Endothelial cell (in vitro differentiated cells): ENCODE data around the gene ZFX. TPM values are rescaled to one million over a fixed set of nuclear protein-coding genes. Genes with fewer than 3 reads are reported as not detected.

Experiments used
- DNase-seq: peaks from one replicate; pipeline ENCODE4 v3.0.0; 2021; ENCODE audit warnings: low spot score
- H3K27ac Mint-ChIP-seq: one replicate; pipeline ENCODE4 v1.8.0; 2021; ENCODE audit warnings: mixed read lengths, inconsistent platforms; ENCODE audit not compliant: unreplicated experiment
- H3K27me3 Mint-ChIP-seq: one replicate; pipeline ENCODE4 v1.8.0; 2021; ENCODE audit warnings: mild to moderate bottlenecking, moderate library complexity, mixed read lengths, inconsistent platforms; ENCODE audit not compliant: unreplicated experiment
- H3K36me3 Mint-ChIP-seq: one replicate; pipeline ENCODE4 v1.8.0; 2021; ENCODE audit warnings: mild to moderate bottlenecking, low read depth, mixed read lengths, inconsistent platforms; ENCODE audit not compliant: unreplicated experiment
- H3K4me1 Mint-ChIP-seq: one replicate; pipeline ENCODE4 v1.8.0; 2021; ENCODE audit warnings: mild to moderate bottlenecking, mixed read lengths, inconsistent platforms; ENCODE audit not compliant: unreplicated experiment
- H3K4me3 Mint-ChIP-seq: one replicate; pipeline ENCODE4 v1.8.0; 2021; ENCODE audit warnings: mild to moderate bottlenecking, mixed read lengths, inconsistent platforms; ENCODE audit not compliant: unreplicated experiment
- H3K9me3 Mint-ChIP-seq: one replicate; pipeline ENCODE4 v1.8.0; 2021; ENCODE audit warnings: mixed read lengths, inconsistent platforms; ENCODE audit not compliant: unreplicated experiment
- total RNA-seq: library from RNA; stranded (reverse); fragmentation: NEBNext Ultra II Directional; extraction: Animal tissue kit (Norgen Biotek cat#: 25700); gene quantifications from one replicate; pipeline ENCODE4 v1.2.1, GENCODE V29; 2021; ENCODE audit not compliant: unreplicated experiment
- TF ChIP-seq, protein P1 (sequence below): fragments of 200-600 bp; sonication (generic); IDR thresholded peaks from one replicate; pipeline ENCODE4 v1.5.0; 2021; ENCODE audit warnings: antibody characterized with exemption; ENCODE audit not compliant: unreplicated experiment

Gene ZFX
- total RNA-seq, 1 donor from 2014 or later = 40.0 TPM

GRCh38 chrX:24248042-24248441 lies 98.5 kb downstream of the ZFX start:
- Mint-ChIP-seq H3K36me3 (no peaks in the 10 kb centered on the region), H3K9me3 (no peaks in the 10 kb centered on the region), H3K4me3 (no peak overlapping the region), H3K27me3 (no peaks in the 10 kb centered on the region), H3K4me1 (peaks cover 14% of the 10 kb centered on the region), H3K27ac (no peak overlapping the region)
- DNase-seq = no peak
- TF ChIP-seq, protein P1, sequence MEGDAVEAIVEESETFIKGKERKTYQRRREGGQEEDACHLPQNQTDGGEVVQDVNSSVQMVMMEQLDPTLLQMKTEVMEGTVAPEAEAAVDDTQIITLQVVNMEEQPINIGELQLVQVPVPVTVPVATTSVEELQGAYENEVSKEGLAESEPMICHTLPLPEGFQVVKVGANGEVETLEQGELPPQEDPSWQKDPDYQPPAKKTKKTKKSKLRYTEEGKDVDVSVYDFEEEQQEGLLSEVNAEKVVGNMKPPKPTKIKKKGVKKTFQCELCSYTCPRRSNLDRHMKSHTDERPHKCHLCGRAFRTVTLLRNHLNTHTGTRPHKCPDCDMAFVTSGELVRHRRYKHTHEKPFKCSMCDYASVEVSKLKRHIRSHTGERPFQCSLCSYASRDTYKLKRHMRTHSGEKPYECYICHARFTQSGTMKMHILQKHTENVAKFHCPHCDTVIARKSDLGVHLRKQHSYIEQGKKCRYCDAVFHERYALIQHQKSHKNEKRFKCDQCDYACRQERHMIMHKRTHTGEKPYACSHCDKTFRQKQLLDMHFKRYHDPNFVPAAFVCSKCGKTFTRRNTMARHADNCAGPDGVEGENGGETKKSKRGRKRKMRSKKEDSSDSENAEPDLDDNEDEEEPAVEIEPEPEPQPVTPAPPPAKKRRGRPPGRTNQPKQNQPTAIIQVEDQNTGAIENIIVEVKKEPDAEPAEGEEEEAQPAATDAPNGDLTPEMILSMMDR = no peak

DNA sequence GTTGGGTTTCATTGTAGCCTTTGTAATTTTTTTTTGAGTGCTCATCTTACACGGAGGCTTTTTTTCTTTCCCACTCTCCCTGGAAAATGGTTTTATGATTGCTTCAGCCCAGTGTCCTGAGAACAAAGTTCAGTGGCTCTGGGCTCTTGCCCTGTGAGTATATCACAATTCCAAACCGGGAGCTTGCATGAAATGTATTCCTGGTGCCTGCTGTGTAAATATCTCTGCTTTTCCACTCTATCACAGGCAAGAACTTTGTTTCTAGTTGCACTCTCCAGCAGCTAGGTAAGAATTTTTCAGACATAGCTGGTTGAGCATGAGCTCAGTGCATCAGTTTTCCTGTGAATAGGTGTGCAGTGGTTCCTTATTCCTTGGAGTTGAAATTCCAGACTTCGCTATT lies 103.5 kb downstream of the ZFX start:
- Mint-ChIP-seq H3K4me1 (no peaks in the 10 kb centered on the region), H3K4me3 (no peak overlapping the region), H3K9me3 (no peaks in the 10 kb centered on the region), H3K27ac (no peak overlapping the region), H3K27me3 (no peaks in the 10 kb centered on the region), H3K36me3 (no peaks in the 10 kb centered on the region)
- TF ChIP-seq, protein P1 = no peak
- DNase-seq = no peak

DNA sequence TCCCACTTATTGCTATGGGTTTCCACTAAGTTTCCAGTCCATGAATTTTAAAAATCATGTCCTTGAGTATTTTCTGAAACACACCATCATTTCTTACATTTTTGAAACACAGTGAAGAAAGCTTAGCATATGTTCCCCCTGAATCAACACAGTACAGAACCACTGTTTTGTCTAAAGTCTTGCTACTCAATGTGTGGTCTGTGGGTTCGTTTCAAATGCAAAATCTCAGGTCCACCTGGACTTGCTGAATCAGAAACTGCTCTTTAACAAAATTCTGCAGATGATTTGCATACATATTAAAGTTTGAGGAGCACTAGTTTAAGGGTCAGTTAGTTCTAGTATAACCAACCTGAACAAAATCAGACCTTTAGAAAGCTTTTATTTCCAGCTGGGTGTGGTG lies 103.9 kb downstream of the ZFX start:
- no peak for DNase-seq
- no peaks in the 10 kb centered on the region for H3K4me1 Mint-ChIP-seq
- TF ChIP-seq, protein P1 = no peak
- no peak overlapping the region for H3K4me3 Mint-ChIP-seq
- H3K27me3 Mint-ChIP-seq = no peaks in the 10 kb centered on the region
- no peak overlapping the region for H3K27ac Mint-ChIP-seq
- no peaks in the 10 kb centered on the region for H3K9me3 Mint-ChIP-seq
- no peaks in the 10 kb centered on the region for H3K36me3 Mint-ChIP-seq

DNA sequence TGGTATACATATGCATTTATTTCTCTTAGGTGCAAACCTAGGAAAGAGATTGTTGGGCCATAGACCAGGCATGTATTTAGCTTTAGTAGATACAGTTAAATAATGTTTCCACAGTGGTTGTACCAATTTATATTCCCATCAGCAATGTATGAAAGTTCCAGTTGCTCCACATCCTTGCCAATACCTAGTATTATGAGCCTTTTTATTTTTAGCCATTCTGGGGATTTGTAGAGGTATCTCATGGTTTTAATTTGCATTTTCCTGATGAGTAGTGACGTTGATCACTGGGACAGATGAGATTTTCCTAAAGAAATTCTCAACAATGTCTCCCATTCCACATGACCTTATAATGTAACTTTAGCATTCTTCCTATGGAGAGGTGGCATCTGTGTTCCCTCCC lies 107.5 kb downstream of the ZFX start:
- no peak overlapping the region for H3K27ac Mint-ChIP-seq
- H3K36me3 Mint-ChIP-seq = no peaks in the 10 kb centered on the region
- H3K27me3 Mint-ChIP-seq = peaks cover 1% of the 10 kb centered on the region
- no peak for DNase-seq
- no peaks in the 10 kb centered on the region for H3K9me3 Mint-ChIP-seq
- H3K4me1 Mint-ChIP-seq = peaks cover 6% of the 10 kb centered on the region
- H3K4me3 Mint-ChIP-seq = no peak overlapping the region
- TF ChIP-seq, protein P1 = no peak

GRCh38 chrX:24259544-24260240 lies 110.2 kb downstream of the ZFX start:
- peaks cover 6% of the 10 kb centered on the region for H3K4me1 Mint-ChIP-seq
- no peak overlapping the region for H3K4me3 Mint-ChIP-seq
- no peaks in the 10 kb centered on the region for H3K36me3 Mint-ChIP-seq
- no peaks in the 10 kb centered on the region for H3K9me3 Mint-ChIP-seq
- peaks cover 3% of the 10 kb centered on the region for H3K27me3 Mint-ChIP-seq
- TF ChIP-seq, protein P1 = no peak
- H3K27ac Mint-ChIP-seq = no peak overlapping the region
- peak; percentile 15 for DNase-seq
